ENCODE results near the gene TCF7L2.

The TCF7L2 gene

DNA sequence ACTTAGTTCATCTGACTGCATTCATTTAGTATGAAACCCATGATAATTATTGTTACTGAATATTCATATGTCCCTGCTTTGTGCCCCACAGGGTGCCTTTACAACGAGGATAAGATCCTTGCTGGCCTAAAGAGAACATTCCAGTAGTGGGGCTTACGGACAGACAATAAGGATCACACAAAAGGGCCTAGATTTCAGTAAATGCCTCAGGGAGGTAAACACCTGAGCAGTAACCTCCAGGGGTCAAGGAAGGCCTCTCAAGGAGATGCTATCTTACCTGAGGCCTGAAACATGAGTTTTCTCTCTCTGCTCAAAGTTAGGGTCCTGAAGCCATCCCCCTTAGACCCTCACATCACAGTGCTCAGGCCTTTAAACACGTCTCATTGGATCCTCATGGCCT is 228.7 kb downstream of the TCF7L2 start:
- Histone ChIP-seq H3K27ac (no peak overlapping the region), H3K4me3 (no peak overlapping the region)
- no peak for DNase-seq (ENCODE audit: low spot score)
- TF ChIP-seq, protein P1, sequence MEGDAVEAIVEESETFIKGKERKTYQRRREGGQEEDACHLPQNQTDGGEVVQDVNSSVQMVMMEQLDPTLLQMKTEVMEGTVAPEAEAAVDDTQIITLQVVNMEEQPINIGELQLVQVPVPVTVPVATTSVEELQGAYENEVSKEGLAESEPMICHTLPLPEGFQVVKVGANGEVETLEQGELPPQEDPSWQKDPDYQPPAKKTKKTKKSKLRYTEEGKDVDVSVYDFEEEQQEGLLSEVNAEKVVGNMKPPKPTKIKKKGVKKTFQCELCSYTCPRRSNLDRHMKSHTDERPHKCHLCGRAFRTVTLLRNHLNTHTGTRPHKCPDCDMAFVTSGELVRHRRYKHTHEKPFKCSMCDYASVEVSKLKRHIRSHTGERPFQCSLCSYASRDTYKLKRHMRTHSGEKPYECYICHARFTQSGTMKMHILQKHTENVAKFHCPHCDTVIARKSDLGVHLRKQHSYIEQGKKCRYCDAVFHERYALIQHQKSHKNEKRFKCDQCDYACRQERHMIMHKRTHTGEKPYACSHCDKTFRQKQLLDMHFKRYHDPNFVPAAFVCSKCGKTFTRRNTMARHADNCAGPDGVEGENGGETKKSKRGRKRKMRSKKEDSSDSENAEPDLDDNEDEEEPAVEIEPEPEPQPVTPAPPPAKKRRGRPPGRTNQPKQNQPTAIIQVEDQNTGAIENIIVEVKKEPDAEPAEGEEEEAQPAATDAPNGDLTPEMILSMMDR (IDR thresholded peaks at IDR 0.05) = no peak

DNA sequence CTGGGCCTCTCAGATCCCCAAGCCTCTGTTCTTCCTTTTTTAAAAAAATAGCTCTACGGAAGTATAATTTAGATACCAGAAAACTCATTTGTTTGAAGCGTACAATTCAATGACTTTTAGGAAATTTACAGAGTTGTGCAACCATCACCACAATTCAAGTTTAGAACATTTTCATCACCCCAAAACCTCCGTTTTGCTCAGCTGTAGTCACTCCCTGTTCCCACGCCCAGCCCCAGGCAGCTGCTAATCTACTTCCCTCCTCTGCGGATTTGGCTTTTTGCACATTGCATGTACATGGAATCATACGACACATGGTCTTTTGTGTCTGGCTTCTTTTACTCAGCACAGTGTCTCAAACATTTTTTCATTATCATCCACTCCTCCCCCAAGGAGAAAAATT is 229.2 kb downstream of the TCF7L2 start:
- DNase-seq (ENCODE audit: low spot score) = no peak
- TF ChIP-seq, protein P1 (IDR thresholded peaks at IDR 0.05) = no peak
- Histone ChIP-seq H3K27ac (no peak overlapping the region), H3K4me3 (no peak overlapping the region)

DNA sequence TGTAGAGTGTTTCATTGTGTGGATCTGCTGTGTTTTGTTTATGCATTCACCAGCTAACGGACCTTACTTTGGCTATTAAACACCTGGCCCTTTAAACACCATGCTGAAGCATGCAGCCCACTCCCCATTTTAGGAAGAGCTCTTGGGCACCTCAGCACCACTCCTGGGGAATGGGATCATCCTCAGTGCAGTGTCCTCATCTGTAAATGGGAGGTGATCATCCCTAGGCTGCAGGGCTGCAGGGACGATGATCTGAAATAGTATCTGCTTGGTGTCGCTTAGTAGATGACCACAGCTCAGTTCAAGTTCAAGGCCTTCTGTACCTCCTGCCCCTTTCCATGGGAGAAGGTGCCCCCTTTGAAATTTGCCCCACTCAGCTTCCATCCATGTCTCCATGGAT is 229.9 kb downstream of the TCF7L2 start:
- TF ChIP-seq, protein P1 (IDR thresholded peaks at IDR 0.05) = no peak
- Histone ChIP-seq H3K27ac (no peak overlapping the region), H3K4me3 (no peak overlapping the region)
- DNase-seq (ENCODE audit: low spot score) = no peak

DNA sequence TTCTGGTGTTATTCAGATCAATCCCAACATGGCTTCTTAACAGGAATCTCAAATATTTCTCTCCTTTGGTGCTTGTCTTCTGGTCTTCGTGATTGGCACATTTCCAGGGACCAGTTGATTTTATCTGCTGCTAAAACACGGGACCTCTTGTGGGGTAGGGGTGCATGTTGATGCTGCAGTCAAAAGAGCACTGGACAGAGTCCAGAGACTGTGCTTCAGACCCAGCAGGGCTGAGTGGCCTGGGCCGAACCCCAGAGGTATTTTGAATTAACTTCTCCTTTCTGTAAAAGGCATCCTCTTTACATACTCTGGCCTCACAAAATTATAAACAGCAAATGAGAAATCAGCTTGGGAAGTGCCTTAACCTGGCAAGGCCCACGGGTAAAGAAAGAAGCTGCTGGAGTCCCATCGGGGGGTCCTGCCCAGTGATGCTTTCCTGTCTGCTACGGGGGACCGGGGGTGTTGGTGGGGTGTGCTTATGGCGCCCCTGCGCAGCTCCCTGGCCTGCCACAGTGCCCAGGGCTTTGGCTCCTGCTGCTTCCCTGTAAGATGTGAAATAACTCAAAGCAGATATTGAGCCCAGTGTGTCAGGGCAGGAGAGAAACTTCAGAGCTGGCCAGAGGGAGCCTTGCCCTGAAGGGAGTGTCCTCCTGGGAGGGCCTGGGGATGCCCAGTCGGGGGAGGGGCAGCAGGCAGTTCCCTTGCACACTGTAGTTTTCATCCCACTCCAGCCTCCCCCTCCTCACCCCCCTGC is 230.5 kb downstream of the TCF7L2 start:
- no peak for DNase-seq (ENCODE audit: low spot score)
- TF ChIP-seq, protein P1 (IDR thresholded peaks at IDR 0.05) = no peak
- H3K27ac ChIP-seq = peak overlapping the region in 1 of 2 donors; percentile 14
- H3K4me3 ChIP-seq = no peak overlapping the region

DNA sequence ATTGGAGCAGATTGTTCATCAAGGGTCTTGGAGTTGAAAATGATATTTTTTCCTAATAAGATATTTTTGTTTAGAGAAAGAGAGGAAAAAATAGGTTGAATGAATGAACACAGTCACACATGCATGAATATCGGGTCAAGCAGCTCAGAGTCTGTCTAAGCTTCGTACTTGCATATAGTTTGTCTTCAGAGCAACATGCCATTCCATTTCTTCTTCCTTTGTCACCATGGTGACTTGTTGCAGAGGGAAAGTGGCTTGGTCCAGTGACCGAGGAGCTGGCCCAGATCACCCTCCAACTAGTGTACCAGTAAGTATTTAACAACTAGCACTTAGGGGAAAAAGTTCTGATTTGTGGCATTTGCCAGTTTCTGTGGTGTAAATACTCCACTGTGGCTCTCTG is 232.1 kb downstream of the TCF7L2 start:
- TF ChIP-seq, protein P1 (IDR thresholded peaks at IDR 0.05) = no peak
- DNase-seq (ENCODE audit: low spot score) = no peak
- no peak overlapping the region for H3K27ac ChIP-seq
- no peak overlapping the region for H3K4me3 ChIP-seq

DNA sequence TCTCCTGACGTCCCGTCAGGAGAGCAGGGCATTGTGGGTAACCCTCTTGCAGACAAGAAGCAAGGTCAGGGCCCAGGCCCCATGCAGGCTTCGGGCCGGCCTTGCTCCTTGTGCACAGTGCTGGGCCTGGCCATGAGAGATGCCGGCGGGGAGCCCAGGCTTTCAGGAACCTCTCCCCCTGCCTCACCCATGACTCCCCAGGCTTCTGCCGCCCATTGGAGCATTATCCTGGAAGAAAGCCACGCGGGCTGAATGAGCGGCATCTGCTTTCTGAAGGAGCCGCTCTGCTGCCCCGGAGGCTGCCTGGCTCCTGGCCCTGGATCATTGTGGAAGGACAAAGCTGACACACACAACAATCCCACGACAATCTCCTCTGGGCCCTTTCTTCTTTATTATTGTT is 233.5 kb downstream of the TCF7L2 start:
- TF ChIP-seq, protein P1 (IDR thresholded peaks at IDR 0.05) = no peak
- no peak for DNase-seq (ENCODE audit: low spot score)
- Histone ChIP-seq H3K4me3 (no peak overlapping the region), H3K27ac (no peak overlapping the region)

DNA sequence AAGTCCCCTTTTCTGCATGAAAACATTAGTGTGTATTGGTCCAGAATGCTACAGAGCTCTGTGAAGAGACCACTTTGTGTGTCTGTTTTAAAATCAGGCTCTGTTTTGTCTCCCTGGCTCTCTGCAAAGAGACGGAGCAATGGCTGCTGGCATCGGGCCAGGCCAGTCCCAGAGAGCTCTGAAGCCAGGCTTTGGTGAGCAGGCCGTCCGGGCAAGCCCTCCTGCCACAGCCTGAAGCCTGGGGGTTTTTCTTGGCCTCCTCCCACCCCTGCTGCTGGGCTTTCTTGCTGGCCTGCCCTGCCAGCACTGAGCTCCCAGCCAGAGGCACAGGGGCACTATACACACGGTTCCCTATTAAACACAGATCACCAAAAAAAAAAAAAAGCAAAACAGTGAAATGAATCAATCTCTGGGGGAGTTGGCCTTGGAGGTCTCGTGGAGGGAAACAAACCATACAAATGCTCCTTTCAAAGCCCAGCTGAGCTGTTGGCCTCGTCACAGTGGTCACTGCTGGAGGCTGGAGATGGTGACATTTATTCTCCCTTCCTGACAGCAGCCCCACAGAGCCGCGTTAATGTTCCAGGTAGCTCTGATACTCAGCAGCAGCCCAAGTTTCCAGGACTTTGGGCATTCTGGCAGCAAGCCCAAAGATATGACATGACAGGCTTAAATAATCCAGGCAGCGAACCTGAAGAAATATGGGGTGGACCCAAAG is 237.2 kb downstream of the TCF7L2 start:
- no peak overlapping the region for H3K4me3 ChIP-seq
- DNase-seq (ENCODE audit: low spot score) = no peak
- TF ChIP-seq, protein P1 (IDR thresholded peaks at IDR 0.05) = no peak
- peak overlapping the region in 1 of 2 donors; percentile 24 for H3K27ac ChIP-seq
